T1000 (cell line): ENCODE results near the gene MSI2.

ENCODE experiments used
- DNase-seq: peaks from one replicate; lab custom pipeline; 2025; ENCODE audit warnings: mixed read lengths; lab: John Stamatoyannopoulos, UW

Gene MSI2

DNA sequence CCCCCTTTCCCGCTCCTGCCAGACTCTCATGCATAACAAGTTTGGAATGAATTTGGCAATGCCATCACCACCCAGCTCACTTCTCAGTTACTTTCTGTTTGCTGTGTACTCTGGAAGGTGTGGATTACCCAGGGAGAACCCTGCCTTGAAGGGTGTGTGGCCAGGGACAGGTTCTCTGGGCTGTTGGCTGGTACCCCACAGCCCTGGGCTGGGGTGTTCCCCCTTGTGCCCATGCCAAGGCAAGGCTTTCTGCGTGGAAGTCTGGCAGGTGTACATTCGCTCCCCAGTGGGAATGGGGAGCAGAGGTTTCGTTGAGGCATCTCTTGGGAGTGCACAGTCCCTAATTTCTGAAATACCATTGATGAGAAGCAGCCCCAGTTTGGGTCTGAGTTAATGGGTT, 301.1 kb downstream of the MSI2 start:
- DNase-seq, result peak; percentile 40

DNA sequence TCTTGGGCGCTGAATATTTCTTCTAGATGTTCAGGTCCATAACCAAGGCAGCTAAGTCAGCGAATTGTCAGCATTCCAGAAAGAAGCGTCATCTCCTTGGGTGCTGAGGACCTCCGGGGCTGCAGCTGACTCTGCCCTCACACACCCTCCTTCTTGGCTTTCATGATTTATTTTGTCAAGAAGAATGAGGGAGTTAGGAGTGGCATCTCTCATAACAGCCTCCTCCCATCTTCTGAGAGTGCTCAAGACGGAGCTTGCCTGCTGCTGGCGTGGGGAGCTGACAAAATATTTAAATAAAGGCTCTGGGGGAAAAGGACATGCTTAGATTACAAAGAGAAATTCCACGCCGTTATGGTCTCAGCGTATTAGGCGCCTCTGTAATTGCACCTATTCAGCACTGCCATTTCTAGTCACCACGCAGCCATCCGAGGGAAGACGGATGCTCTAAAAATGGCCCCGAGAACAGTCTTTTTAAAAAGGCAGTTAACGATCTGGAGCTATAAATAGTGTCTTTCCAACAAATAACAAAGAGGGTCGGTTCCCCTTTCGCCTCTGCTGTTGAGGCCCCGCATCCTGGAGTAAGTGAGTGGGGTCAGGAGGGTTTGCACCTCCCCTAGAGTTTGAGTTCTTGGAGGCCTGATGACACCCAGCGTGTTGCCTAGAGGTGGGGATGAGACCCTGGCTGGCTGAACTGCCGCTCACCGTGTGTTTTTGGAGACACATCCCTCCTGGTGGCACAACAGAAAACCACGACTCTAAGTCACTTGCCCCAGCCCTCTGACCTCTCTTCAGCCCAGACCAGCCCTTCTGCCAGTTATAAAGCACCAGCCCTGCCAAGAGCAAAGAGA, 301.7 kb downstream of the MSI2 start:
- no peak for DNase-seq

GRCh38 chr17:57559226-57559625, 302.9 kb downstream of the MSI2 start:
- DNase-seq, result no peak

DNA sequence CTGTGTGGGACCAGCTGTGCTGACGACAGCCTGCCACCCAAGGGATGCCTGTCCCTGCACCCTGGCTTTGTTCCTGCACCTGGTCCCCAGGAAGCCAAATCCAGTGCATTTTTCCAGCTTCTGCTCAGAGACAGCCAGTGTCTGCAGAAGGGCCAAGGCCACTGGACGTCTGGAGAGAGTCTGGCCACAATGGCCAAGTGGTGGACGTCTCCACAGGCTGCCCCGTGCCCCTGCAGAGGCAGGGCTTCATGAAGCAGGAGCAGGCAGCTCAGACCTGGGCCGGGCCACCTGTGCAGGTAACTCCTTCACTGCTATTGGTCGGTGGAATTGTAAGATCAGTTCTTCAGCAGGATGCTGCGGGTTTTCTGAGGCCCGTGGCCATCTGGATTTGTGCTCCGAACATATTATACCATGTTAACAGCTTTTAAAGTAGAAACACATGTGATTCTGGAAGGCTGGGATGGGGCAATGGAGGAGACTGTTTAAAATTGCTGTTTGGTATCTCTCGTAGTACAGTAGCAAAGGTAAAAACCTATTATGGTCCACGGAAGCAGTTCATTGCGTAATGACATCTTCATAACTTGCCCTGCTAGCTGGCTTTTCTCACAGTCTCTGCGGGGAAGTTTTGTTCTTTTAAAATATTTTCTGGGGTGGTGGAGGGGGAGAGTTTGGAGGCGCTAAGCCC, 303.5 kb downstream of the MSI2 start:
- DNase-seq, result no peak

DNA sequence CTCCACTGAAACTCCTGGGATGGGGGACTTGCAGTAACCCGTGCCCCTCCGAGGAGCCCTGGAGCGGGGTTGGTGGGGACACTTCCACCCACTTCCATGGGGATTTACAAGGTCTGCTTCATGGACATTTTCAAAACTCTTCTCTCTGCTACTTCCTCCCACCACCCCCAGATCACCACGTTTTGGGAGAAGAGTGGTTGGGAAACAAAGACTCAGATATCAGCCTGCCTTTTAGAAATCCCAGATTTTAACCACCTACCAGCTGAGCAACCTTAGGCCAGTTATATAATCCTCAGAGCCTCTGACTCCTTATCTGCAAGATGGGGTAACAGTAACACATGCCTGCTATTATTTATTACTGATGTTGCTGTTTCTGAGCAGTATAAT, 304.0 kb downstream of the MSI2 start:
- no peak for DNase-seq

DNA sequence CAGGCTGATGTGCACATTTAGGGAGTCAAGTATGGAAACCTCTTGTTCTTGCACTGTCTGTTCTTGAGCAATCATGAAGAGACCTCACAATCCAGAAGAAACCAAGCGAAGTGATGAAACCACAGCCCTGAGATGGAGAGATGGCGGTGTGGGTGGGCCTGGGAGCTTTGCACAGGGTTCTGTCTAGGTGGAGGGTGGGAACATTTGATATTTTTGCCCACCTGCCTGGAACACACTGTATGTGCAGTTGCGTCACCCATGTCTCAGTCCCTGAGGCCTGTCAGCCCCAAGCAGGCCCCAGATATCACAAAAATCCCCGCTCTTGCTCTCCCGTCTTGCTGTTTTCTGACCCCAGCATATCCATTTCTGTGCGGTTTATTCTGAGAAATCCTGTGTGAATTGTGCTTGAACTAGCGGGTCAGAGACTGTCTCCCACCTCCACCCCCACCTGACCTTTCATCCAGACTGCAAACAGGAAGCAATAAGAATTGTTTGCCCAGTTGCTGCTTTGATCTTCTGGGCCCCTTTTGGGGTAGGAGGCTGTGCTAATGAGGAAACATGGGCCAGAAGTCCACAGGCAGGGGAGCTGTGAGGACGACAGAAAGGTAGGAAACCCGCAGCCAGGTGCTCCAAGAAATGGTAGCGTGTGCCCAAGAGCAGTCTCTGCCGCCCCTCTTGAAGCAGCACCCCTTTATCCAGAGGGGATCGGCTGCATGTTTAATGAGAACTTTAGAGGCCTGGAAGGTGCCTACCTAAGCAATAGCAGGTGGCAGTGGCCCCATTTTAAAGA, 304.9 kb downstream of the MSI2 start:
- DNase-seq, result no peak

DNA sequence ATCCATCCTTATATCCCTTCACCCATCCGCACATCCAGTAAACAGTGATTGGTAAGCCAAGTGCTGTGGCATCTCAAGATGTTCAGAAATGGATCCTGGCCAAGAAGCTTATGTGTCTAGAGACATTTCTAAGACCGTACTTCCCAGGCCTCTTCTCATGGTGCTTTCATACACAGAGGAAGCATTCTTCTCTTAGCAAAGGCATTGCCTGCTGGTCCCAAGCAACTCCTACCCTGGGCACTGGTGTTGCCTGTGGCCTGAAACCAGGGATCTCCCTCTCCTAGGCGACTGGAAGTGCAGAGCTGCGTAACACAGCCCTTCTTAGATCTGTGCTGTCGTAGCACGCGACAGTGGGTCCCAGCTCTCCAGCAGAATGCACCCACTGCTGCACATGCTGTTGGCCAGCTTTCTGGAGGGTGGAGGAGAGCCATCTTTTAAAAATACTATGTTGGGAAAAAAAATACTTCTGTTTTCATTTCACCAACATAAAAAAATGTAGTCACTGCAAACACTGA, 305.9 kb downstream of the MSI2 start:
- no peak for DNase-seq

DNA sequence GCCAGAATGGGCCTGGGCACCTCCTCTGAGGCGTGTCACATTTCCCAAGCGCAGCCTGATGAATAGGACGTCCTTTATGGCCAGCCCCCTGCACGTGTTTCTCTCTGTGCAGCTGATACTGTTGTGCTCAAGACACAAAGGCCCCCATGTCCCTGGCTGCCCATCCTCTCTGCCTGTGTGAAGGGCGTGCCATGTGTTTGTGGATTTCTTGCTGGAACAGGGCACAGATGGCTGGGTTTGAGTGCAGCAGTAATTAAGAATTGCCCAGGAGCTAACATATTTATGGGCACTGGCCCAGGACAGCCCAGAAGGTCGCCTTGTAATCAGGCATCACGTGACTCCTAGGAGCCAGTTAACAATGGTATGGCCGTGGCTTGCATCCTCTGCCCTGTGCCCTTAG, 307.6 kb downstream of the MSI2 start:
- DNase-seq, result no peak

DNA sequence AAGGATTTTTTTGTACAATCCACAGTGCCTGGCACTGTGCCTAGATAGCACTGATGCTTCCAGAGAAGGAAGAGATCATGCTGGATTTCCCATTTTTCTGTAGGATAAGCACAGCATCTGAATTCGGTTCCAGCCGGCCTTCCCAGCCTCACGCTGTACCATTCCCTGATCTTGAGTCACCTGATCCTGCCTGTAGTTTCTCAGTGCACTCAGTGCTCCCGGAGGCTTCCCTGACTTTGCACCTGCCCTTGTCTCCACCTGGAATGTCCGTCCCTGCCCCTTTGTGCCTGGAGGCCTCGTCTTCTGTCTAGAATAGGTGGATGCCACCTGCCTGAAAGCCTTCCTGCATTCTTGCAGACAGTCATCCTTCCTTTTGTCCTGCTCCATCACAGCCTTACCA, 308.9 kb downstream of the MSI2 start:
- DNase-seq, result no peak

DNA sequence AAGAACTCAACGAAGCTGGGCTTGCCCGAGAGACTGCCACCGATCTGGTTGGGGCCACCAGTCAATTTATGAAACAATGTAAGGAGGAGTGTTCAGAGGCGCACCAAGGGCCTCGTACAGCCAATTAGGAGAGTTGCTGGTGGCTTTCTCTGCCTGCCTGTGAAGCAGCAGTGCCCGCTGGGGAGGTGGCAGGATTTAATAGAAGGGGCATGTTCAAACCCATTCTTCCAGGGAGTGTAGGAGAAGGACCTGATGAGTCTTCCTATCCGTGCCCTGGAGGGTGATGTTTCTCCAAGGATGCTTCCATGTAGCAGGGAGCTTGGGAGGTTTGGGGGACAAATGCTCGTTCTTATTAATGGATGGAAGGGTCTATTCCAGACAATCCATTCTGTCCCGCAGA, 310.4 kb downstream of the MSI2 start:
- no peak for DNase-seq

- no peak for DNase-seq
Observed at GRCh38 chr17:57567251-57567650, 310.9 kb downstream of the MSI2 start.

DNA sequence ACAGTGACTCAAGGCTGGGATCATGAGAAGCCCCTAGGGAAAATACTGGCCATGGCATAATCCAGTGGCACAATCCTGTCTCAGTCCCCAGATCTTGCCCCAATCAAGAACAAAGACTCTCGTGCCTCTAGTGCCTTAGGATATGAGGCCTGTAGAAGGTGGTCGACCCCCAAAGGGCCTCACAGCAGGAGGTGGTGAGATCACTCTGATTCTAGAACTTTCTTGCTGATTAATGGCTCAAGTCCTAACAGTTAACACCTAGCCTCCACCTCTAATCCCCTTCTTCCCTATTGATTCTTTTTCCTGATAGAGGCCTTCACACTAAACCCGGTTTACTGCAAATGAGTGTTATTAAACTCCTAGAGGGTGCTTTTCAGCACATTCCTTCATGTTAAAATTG, 312.0 kb downstream of the MSI2 start:
- no peak for DNase-seq

DNA sequence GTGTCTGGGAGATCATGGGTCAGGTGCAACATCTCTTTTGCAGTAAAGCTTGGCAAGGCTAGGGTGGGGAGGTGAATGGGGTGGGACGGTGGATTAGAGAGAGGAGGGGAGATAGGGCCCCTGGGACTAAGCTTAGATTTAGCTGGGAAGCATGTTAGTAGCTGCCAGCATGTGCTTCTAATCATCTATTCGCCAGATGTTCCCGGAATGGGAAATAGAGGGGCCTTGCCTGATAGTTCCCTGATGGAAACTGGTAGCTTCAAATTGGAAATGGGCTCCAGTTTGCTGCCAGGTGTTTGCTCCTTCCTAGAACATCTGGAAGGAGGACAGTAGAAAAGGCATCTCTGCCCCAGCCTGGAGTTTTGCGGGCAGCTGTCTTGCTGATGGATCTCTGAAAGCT, 312.7 kb downstream of the MSI2 start:
- no peak for DNase-seq

DNA sequence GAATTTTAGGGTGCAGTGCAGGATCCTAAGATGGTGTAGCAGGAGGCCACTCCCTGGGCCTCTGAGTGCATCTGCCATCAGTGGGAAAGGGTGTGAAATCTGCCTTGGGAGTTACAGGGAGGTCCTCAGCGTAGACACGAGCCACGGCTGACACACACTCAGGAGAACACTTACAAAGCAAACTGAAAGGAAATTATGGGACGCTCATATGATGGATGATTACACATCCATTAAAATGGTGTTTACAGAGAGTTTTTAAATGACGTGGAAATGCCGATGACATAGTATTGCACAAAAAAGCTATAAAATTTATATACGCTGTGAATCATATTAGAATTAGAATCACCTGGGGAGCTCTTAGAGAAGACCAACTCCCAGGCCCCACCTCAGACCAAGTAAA, 313.5 kb downstream of the MSI2 start:
- peak; percentile 52 for DNase-seq

DNA sequence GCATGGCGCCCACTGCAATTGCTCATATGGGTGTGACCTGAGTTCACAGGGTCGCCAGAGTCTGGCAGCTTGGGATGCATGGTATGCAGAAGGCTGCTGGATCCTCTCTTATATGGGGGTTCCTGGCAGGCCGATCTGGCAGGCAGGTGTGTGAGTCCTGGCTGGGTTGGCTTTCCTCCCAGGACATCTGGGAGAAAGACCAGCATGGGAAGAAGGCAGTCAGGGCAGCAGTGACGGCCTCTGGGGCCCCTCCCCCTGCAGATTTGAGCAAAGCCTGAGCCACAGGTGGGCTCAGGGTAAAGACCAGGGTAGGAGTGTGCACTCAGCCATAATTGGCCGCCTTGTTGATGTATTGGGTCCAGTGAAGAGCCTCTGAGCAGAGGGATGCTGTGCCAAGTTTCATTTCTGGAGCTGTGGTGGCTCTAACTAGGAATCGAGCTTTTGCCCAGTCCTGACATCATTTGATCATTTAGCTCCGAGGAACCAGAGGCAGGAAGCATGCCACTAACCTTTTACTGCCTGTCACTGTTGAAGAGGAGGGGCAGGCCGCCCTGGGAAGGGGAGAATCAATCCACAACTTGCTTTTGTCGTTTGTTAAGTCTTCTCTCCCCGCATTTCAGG, 314.5 kb downstream of the MSI2 start:
- DNase-seq, result no peak

- no peak for DNase-seq
Observed at GRCh38 chr17:57572062-57572461, 315.7 kb downstream of the MSI2 start.

DNA sequence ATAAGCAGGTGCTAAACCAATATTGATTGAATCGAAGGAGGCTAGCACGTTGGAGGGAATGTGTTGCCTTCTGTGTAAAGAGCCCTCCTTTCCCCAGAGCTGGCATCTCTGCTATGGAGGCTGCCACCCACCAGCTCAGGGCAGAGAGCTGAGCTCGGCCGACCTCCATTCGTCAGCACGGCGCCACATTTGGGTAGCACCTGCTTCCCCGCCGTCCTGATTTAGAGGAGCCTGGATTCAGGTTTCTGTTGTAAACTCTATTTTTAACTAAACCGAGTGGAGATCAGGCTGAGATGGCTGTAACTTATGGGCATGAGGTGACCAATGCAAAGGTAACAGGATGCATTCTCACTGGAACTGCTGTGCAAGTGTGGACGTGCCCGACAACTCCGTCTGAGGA, 316.3 kb downstream of the MSI2 start:
- no peak for DNase-seq

DNA sequence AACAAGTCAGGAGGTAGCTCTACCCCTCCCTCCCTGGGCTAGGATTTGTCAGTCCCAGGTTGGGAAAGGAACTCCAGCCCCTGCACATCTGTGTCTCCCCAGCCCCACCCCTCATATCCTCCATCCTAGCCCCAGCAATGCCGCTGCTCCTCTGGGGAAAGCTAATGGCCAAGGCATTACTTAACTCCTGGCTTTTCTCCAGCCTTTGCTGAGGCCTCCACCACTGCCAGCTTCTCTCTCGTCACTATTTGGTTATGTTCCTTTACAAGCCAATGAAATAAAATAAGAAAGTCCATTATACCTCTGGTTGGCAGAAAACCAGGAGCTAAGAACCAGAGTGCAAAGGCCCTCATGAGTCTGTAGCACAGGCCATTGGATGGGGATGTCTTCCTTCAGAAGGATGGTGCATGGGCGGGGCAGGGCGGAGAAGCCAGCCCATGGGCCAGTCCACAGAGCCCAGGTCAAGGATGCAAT, 317.8 kb downstream of the MSI2 start:
- DNase-seq, result no peak

DNA sequence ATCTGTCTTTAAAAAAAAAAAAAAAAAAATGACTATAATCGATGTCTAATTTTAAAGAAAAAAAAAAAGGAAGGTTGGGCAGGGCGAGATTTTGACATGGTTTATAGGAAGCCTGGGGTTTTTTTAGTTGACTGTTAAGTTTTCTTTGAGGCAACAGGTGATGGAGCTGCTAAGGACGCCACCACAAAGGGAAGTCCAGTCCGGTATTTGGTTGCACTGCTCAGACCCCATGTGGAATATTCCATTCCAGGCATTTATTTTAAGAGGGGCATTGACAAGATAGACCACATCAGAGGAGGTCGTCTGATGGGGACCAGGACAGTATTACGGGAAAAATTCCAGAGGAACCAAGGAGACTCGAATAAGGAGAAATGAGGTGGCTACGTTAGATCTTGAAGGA, 320.4 kb downstream of the MSI2 start:
- no peak for DNase-seq

DNA sequence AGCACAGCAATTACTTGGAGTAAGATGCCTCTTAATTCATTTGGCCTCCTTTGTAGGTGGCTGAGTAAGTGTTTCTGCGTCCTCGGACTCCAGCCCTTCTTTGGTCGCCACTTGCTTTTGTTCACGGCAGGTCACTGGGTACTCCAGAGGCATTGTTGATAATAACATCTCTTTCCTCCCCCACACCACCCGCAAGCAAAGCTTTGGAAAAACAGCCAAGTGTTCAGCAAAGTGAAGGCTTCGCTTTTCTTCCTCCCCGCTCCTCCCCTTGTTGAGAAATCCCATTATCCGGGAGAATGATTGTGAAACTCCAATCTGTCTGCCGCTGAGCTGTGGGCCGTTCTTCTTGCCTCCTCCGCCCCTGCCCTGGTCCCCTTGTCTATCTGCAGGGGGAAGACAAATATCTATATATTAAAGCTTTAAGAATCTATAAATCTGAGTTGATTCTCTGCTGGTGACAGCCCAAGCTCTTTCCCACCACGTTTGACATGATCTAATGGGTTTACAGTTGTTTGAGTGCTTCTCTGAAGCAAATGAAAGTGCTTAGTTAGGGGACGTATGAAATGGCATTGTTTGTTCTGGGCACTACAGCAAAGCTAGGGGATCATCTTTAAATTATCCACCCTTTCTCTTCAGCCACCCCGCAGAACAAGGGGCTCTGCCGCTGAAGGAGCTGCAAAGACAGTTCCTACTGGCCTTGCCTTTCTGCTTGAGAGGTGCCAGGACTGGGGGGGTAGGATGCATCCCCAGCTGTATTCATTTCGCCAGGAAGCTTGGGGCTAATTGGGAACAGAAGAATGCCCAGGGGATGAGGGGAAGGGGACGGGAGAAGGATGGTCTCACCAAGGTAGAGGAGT, 321.7 kb downstream of the MSI2 start:
- peak; percentile 15 for DNase-seq

DNA sequence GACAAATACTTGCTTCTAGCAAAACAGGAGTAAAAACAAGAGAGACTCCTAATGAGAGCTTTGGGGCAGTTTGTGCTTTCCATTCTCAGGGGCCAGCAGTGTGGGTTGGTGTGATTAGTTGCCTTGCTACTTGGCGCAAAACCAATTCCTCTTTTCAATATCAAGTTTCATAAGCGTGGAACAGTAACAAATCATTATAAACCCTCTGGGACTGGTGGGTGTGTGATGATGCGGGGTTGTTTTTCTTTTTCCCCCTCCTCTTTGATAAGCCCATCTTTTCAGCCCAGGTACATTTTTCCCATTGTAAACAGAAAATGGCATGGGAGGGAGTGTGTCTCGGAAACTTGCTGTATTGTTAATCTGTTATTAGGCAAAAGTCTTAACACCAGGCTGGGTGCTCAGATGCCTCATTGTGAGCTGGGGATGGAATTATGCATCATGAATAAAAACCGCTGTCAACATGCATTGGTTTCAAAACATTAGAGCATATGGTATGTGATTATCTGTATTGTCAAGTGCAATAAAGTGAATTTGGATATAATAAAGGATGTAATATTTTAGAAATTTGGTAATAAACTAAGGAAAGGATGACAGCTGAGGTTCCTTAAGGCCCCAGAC, 322.4 kb downstream of the MSI2 start:
- no peak for DNase-seq
